Neuronal stem cell (in vitro differentiated cells): ENCODE results near the gene TMEM235.
A peak's percentile ranks its signal among the peaks of the same experiment; 100 is the strongest.

Experiments used
- DNase-seq: peaks from one replicate; pipeline ENCODE4 v3.0.0-alpha.2; 2013; ENCODE audit warnings: low spot score
- H2AFZ ChIP-seq: one replicate; pipeline ENCODE4 v1.6.1; 2013; ENCODE audit warnings: mild to moderate bottlenecking, low read length, inconsistent platforms
- H2AK5ac ChIP-seq: 2 replicates; pipeline ENCODE4 v1.6.1; 2013; ENCODE audit warnings: low read depth, mild to moderate bottlenecking, inconsistent platforms, low read length, moderate library complexity, mixed read lengths
- H2BK120ac ChIP-seq: 2 replicates; pipeline ENCODE4 v1.6.1; 2013; ENCODE audit warnings: low read depth, mild to moderate bottlenecking, inconsistent platforms, low read length, moderate library complexity, mixed read lengths
- H2BK12ac ChIP-seq: one replicate; pipeline ENCODE4 v1.6.1; 2013; ENCODE audit warnings: low read length, inconsistent platforms
- H2BK15ac ChIP-seq: 2 replicates; pipeline ENCODE4 v1.6.1; 2013; ENCODE audit warnings: mild to moderate bottlenecking, low read length, inconsistent platforms, mixed read lengths
- H2BK5ac ChIP-seq: one replicate; pipeline ENCODE4 v1.6.1; 2013; ENCODE audit warnings: inconsistent platforms, mild to moderate bottlenecking, low read length, moderate library complexity
- H3K14ac ChIP-seq: one replicate; pipeline ENCODE4 v1.6.1; 2013; ENCODE audit warnings: low read length, inconsistent platforms
- H3K18ac ChIP-seq: 2 replicates; pipeline ENCODE4 v1.6.1; 2013; ENCODE audit warnings: low read length, inconsistent platforms
- H3K23ac ChIP-seq: 2 replicates; pipeline ENCODE4 v1.6.1; 2013; ENCODE audit warnings: low read depth, mild to moderate bottlenecking, mixed read lengths, low read length, inconsistent platforms; ENCODE audit not compliant: poor library complexity
- H3K27ac ChIP-seq: replicated peaks from 3 replicates; pipeline ENCODE4 v1.5.1; 2013; ENCODE audit warnings: low read length, inconsistent platforms
- H3K27me3 ChIP-seq, 3 experiments: 2 replicates each; pipeline ENCODE4 v1.6.1; 2013; ENCODE audit warnings: low read length in 3 of 3, mild to moderate bottlenecking in 2 of 3, inconsistent platforms in 1 of 3, low read depth in 1 of 3, mixed read lengths in 1 of 3, moderate library complexity in 1 of 3; ENCODE audit not compliant: control insufficient read depth in 3 of 3, insufficient read depth in 3 of 3
- H3K36me3 ChIP-seq, 2 donors: replicated peaks in 1 of 2; 2 replicates each; pipeline ENCODE4 v1.6.1; 2013; ENCODE audit warnings: low read length in 2 of 2; ENCODE audit not compliant: control insufficient read depth in 2 of 2, insufficient read depth in 2 of 2
- H3K4ac ChIP-seq: 2 replicates; pipeline ENCODE4 v1.6.1; 2013; ENCODE audit warnings: inconsistent platforms, mild to moderate bottlenecking, low read length, moderate library complexity
- H3K4me1 ChIP-seq, 2 donors: 1 replicate in 1 of 2; 2 replicates in 1 of 2; pipeline ENCODE4 v1.6.1; 2013; ENCODE audit warnings: low read length in 2 of 2, low read depth in 1 of 2; ENCODE audit not compliant: control insufficient read depth in 2 of 2, insufficient read depth in 1 of 2
- H3K4me2 ChIP-seq: one replicate; pipeline ENCODE4 v1.6.1; 2013; ENCODE audit warnings: mild to moderate bottlenecking, low read length, inconsistent platforms; ENCODE audit not compliant: insufficient read depth, poor library complexity, severe bottlenecking
- H3K4me3 ChIP-seq, 2 donors: 2 replicates each; pipeline ENCODE4 v1.5.1; 2013; ENCODE audit warnings: low read length in 2 of 2, mild to moderate bottlenecking in 2 of 2, inconsistent platforms in 1 of 2, moderate library complexity in 1 of 2
- H3K79me1 ChIP-seq: one replicate; pipeline ENCODE4 v1.6.1; 2013; ENCODE audit warnings: low read depth, mild to moderate bottlenecking, inconsistent platforms, low read length, moderate library complexity
- H3K9ac ChIP-seq: one replicate; pipeline ENCODE4 v1.6.1; 2013; ENCODE audit warnings: mild to moderate bottlenecking, low read depth, low read length, inconsistent platforms; ENCODE audit not compliant: poor library complexity
- H3K9me3 ChIP-seq, 2 donors: replicated peaks in 1 of 2; 2 replicates each; pipeline versions ENCODE3 to v1.6.1; 2013; ENCODE audit warnings: low read length in 2 of 2, mild to moderate bottlenecking in 2 of 2, inconsistent platforms in 1 of 2, low read depth in 1 of 2, mixed read lengths in 1 of 2, moderate library complexity in 1 of 2; ENCODE audit not compliant: control insufficient read depth in 2 of 2, insufficient read depth in 1 of 2
- H4K8ac ChIP-seq: one replicate; pipeline ENCODE4 v1.6.1; 2013; ENCODE audit warnings: low read depth, mild to moderate bottlenecking, inconsistent platforms, low read length, moderate library complexity
- H4K91ac ChIP-seq: one replicate; pipeline ENCODE4 v1.6.1; 2013; ENCODE audit warnings: low read length, low read depth, mild to moderate bottlenecking, inconsistent platforms; ENCODE audit not compliant: poor library complexity
- WGBS, 2 donors: extraction: QIAGEN DNeasy Blood & Tissue Kit; methylation state at CpG; one replicate each; pipeline ENCODE4 v1.1.7; 2013; ENCODE audit warnings: missing lambda C conversion rate in 2 of 2, mixed read lengths in 1 of 2; ENCODE audit not compliant: insufficient read length in 2 of 2, insufficient replicate concordance in 1 of 2; ENCODE audit errors: extremely low coverage in 2 of 2; 5-methylcytosine and 5-hydroxymethylcytosine counted together

TMEM235 gene

GRCh38 chr17:78211032-78211431 lies 20.4 kb upstream of the TMEM235 start:
- no peak overlapping the region for H4K91ac ChIP-seq
- no peak overlapping the region for H4K8ac ChIP-seq
- H2BK120ac ChIP-seq = no peak overlapping the region
- no peak overlapping the region for H3K18ac ChIP-seq
- no peak overlapping the region for H2BK5ac ChIP-seq
- peaks cover 0 to 2% (median 0%) of the 10 kb centered on the region in 3 experiments for H3K27me3 ChIP-seq
- peaks cover 5% of the 10 kb centered on the region for H3K79me1 ChIP-seq
- peak overlapping the region; percentile 67 for H3K23ac ChIP-seq
- H2AK5ac ChIP-seq = no peak overlapping the region
- H3K4me3 ChIP-seq = no peak overlapping the region
- peaks cover 1 to 5% of the 10 kb centered on the region in 2 donors for H3K4me1 ChIP-seq
- H3K9ac ChIP-seq = no peak overlapping the region
- H3K36me3 ChIP-seq = peaks cover 3 to 18% of the 10 kb centered on the region in 2 donors
- no peak overlapping the region for H2BK12ac ChIP-seq
- H3K9me3 ChIP-seq = peaks cover 0 to 2% of the 10 kb centered on the region in 2 donors
- no peak overlapping the region for H3K27ac ChIP-seq
- no peak overlapping the region for H2BK15ac ChIP-seq
- no CpG with 5 or more reads among the region's 11 CpGs for WGBS, 2 donors
- no peak for DNase-seq
- no peak overlapping the region for H3K4ac ChIP-seq
- no peak overlapping the region for H3K4me2 ChIP-seq
- peak overlapping the region; percentile 56 for H3K14ac ChIP-seq
- no peak overlapping the region for H2AFZ ChIP-seq

DNA sequence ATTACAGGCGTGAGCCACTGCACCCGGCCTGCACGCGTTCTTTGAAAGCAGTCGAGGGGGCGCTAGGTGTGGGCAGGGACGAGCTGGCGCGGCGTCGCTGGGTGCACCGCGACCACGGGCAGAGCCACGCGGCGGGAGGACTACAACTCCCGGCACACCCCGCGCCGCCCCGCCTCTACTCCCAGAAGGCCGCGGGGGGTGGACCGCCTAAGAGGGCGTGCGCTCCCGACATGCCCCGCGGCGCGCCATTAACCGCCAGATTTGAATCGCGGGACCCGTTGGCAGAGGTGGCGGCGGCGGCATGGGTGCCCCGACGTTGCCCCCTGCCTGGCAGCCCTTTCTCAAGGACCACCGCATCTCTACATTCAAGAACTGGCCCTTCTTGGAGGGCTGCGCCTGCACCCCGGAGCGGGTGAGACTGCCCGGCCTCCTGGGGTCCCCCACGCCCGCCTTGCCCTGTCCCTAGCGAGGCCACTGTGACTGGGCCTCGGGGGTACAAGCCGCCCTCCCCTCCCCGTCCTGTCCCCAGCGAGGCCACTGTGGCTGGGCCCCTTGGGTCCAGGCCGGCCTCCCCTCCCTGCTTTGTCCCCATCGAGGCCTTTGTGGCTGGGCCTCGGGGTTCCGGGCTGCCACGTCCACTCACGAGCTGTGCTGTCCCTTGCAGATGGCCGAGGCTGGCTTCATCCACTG lies 17.3 kb upstream of the TMEM235 start, which contains the start of gene BIRC5:
BIRC5 (plus strand) TSS at position 238 of the 690 bp plus-strand sequence; CDS start at position 302, 64 bp downstream.
- Histone ChIP-seq H3K4ac (no peak within 1 kb of the TSS), H3K27ac (peak within 1 kb of the TSS; percentile 50)
- no CpG with 5 or more reads among the region's 60 CpGs for WGBS, 2 donors

GRCh38 chr17:78214706-78215061 lies 16.7 kb upstream of the TMEM235 start:
- Histone ChIP-seq H3K4me3 (peak overlapping the region; percentile 95 to 100), H3K9me3 (peaks cover 0 to 2% of the 10 kb centered on the region in 2 donors), H3K79me1 (peaks cover 9% of the 10 kb centered on the region), H3K4me1 (peaks cover 3 to 5% of the 10 kb centered on the region in 2 donors), H3K23ac (no peak overlapping the region), H2AK5ac (peak overlapping the region; percentile 35), H3K27me3 (peaks cover 0 to 2% (median 0%) of the 10 kb centered on the region in 3 experiments), H2BK120ac (no peak overlapping the region), H3K14ac (peak overlapping the region; percentile 25), H4K91ac (peak overlapping the region; percentile 45), H3K18ac (peak overlapping the region; percentile 96), H2BK12ac (no peak overlapping the region), H3K9ac (peak overlapping the region; percentile 91), H2BK5ac (peak overlapping the region; percentile 85), H2BK15ac (no peak overlapping the region), H4K8ac (no peak overlapping the region), H3K27ac (peak overlapping the region; percentile 50), H3K36me3 (peaks cover 17 to 37% of the 10 kb centered on the region in 2 donors), H3K4me2 (peak overlapping the region; percentile 95), H3K4ac (no peak overlapping the region), H2AFZ (peak overlapping the region; percentile 86)
- WGBS, 2 donors = no CpG with 5 or more reads among the region's 5 CpGs
- no peak for DNase-seq

More for the DNA sequence above, 17.3 kb upstream of the TMEM235 start, which contains the start of gene BIRC5:
- peaks cover 0 to 2% (median 0%) of the 10 kb centered on the region in 3 experiments for H3K27me3 ChIP-seq
- peak within 1 kb of the TSS; percentile 85 for H2BK5ac ChIP-seq
- H4K91ac ChIP-seq = peak within 1 kb of the TSS; percentile 45
- H3K4me2 ChIP-seq = peak within 1 kb of the TSS; percentile 95
- H3K9ac ChIP-seq = peak within 1 kb of the TSS; percentile 91
- H3K18ac ChIP-seq = peak within 1 kb of the TSS; percentile 96
- peaks cover 8% of the 10 kb centered on the region for H3K79me1 ChIP-seq
- no peak within 1 kb of the TSS for H2BK12ac ChIP-seq
- H2AK5ac ChIP-seq = peak within 1 kb of the TSS; percentile 40
- peak within 1 kb of the TSS; percentile 95 to 100 for H3K4me3 ChIP-seq
- peak; percentile 84 for DNase-seq
- no peak within 1 kb of the TSS for H4K8ac ChIP-seq
- peak within 1 kb of the TSS; percentile 86 for H2AFZ ChIP-seq
- peaks cover 13 to 32% of the 10 kb centered on the region in 2 donors for H3K36me3 ChIP-seq
- H2BK15ac ChIP-seq = no peak within 1 kb of the TSS
- H3K9me3 ChIP-seq = no peaks in the 10 kb centered on the region
- H3K23ac ChIP-seq = peak within 1 kb of the TSS; percentile 89
- H2BK120ac ChIP-seq = peak within 1 kb of the TSS; percentile 63
- H3K4me1 ChIP-seq = peaks cover 3 to 5% of the 10 kb centered on the region in 2 donors
- H3K14ac ChIP-seq = peak within 1 kb of the TSS; percentile 25

DNA sequence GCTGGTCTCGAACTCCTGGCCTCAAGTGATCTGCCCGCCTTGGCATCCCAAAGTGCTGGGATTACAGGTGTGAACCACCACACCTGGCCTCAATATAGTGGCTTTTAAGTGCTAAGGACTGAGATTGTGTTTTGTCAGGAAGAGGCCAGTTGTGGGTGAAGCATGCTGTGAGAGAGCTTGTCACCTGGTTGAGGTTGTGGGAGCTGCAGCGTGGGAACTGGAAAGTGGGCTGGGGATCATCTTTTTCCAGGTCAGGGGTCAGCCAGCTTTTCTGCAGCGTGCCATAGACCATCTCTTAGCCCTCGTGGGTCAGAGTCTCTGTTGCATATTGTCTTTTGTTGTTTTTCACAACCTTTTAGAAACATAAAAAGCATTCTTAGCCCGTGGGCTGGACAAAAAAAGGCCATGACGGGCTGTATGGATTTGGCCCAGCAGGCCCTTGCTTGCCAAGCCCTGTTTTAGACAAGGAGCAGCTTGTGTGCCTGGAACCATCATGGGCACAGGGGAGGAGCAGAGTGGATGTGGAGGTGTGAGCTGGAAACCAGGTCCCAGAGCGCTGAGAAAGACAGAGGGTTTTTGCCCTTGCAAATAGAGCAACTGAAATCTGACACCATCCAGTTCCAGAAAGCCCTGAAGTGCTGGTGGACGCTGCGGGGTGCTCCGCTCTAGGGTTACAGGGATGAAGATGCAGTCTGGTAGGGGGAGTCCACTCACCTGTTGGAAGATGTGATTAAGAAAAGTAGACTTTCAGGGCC lies 11.9 kb upstream of the TMEM235 start:
- Histone ChIP-seq H4K91ac (no peak overlapping the region), H3K23ac (no peak overlapping the region), H3K4me3 (no peak overlapping the region), H2AK5ac (no peak overlapping the region), H3K9me3 (peaks cover 0 to 2% of the 10 kb centered on the region in 2 donors), H2BK15ac (no peak overlapping the region), H3K18ac (no peak overlapping the region), H3K36me3 (peaks cover 45 to 82% of the 10 kb centered on the region in 2 donors), H4K8ac (no peak overlapping the region), H2BK120ac (no peak overlapping the region), H3K14ac (no peak overlapping the region), H3K4me1 (peaks cover 1 to 4% of the 10 kb centered on the region in 2 donors), H3K27ac (peak overlapping the region; percentile 26), H3K79me1 (peaks cover 4% of the 10 kb centered on the region), H2AFZ (no peak overlapping the region), H3K27me3 (no peaks in the 10 kb centered on the region), H2BK12ac (no peak overlapping the region), H3K4me2 (no peak overlapping the region), H2BK5ac (no peak overlapping the region), H3K9ac (no peak overlapping the region), H3K4ac (no peak overlapping the region)
- WGBS, 2 donors = no CpG with 5 or more reads among the region's 11 CpGs
- DNase-seq = no peak
